NOMO-1 (cell line): ENCODE data around the gene ADCY7.
"Not testable (repeated sequence)": the region's sequence is repeated elsewhere in the genome, so short reads cannot be mapped to it uniquely, and the experiment has no call there.

ENCODE experiments used
- DNase-seq, 2 experiments: peaks; one replicate each; lab custom pipeline; 2025; ENCODE audit not compliant: unreplicated experiment in 2 of 2; lab: John Stamatoyannopoulos, UW

The ADCY7 gene

GRCh38 chr16:50329446-50330189, 63.3 kb downstream of the ADCY7 start:
- no peak for DNase-seq

GRCh38 chr16:50331570-50331969, 65.2 kb downstream of the ADCY7 start:
- no peak for DNase-seq

DNA sequence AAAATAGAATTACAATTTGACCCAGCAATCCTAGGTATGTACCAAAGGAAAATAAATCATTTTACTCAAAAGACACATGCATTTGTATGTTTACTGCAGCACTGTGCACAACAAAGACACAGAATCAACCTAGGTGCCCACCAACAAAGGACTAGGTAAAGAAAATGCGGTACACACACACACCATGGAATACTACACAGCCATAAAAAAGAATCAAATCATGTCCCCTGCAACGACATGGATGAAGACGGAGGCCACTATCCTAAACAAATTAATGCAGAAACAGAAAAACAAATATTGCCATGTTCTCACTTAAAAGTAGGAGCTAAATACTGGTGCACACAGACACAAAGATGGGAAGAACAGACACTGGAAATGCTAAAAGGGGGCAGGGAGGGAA, 66.2 kb downstream of the ADCY7 start:
- DNase-seq, result no peak

GRCh38 chr16:50334106-50334975, 68.0 kb downstream of the ADCY7 start:
- DNase-seq, result no peak

- no peak for DNase-seq
Measured at GRCh38 chr16:50335196-50335958, 69.0 kb downstream of the ADCY7 start.

- no peak for DNase-seq
Measured at GRCh38 chr16:50336884-50337283, 70.5 kb downstream of the ADCY7 start.

GRCh38 chr16:50338371-50339231, 72.2 kb downstream of the ADCY7 start:
- no peak for DNase-seq

DNA sequence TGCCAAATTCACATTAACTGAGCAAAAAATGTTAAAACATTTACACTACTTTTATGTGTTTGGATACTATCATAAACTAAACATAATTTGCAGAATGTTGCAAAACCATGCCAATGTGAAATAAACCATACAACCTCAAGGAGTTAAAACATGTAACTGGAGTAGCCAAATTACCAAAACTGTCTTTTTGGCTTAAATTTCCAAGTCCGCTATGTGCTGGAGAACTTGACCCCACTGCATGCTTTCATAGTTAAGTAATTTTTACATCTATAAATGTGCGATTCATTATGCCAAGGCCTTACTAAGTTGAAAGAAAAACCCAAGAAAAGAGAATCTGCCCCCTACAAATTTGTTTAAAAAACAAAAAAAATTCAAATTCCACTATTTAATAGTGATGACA, 74.2 kb downstream of the ADCY7 start:
- no peak for DNase-seq

DNA sequence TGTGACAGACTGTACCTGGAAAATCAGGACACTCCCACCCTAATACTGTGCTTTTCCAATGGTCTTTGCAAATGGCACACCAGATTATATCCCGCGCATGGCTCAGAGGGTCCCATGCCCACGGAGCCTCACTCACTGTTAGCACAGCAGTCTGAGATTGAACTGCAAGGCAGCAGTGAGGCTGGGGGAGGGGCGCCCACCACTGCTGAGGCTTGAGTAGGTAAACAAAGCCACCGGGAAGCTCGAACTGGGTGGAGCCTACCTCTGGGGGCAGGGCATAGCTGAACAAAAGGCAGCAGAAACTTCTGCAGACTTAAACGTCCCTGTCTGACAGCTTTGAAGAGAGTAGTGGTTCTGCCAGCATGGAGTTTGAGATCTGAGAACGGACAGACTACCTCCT, 77.2 kb downstream of the ADCY7 start:
- not testable (repeated sequence) for DNase-seq

GRCh38 chr16:50345210-50345609, 78.9 kb downstream of the ADCY7 start:
- DNase-seq, result not testable (repeated sequence)

DNA sequence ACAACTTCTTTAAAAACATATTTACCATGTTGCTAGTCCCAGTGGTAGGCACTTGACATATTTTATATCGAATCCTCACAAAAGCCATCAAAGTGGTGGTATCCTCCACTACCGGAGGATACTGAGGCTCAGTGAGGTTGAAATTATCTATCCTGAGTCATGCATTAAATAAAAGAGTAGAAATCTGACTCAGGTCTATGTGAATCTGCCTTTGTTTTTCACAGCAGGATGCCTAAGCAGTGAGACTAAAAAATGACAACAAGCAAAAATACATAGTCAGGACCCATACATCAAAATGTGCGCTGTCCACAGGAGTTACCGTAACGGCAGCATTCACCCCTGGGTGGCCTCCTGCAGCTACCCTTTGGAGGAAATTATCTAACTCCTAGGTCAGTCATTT, 84.8 kb downstream of the ADCY7 start:
- no peak for DNase-seq

DNA sequence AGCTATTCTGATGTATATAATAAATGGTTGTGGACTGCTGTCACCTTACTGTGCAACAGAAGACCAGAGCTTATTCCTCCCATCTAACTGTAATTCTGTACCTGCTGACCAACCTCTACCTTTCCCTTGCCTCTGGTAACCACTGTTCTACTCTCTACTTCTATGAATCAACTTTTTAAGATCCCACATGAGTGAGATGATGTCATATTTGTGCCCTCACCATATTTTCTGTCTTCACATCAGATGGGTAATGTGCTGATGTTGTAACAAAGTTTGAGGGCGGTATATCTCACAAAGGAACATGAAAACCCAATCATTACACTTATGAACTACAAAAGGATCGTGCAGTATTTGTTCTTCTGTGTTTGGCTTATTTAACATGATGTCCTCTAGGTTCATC, 85.6 kb downstream of the ADCY7 start:
- no peak for DNase-seq

- DNase-seq, result no peak
Measured at GRCh38 chr16:50354082-50354481, 87.7 kb downstream of the ADCY7 start.

- peak in 1 of 2 experiments; percentile 28 for DNase-seq
Measured at GRCh38 chr16:50354629-50355456, 88.5 kb downstream of the ADCY7 start.

- DNase-seq, result no peak
Measured at GRCh38 chr16:50359626-50360025, 93.3 kb downstream of the ADCY7 start.

DNA sequence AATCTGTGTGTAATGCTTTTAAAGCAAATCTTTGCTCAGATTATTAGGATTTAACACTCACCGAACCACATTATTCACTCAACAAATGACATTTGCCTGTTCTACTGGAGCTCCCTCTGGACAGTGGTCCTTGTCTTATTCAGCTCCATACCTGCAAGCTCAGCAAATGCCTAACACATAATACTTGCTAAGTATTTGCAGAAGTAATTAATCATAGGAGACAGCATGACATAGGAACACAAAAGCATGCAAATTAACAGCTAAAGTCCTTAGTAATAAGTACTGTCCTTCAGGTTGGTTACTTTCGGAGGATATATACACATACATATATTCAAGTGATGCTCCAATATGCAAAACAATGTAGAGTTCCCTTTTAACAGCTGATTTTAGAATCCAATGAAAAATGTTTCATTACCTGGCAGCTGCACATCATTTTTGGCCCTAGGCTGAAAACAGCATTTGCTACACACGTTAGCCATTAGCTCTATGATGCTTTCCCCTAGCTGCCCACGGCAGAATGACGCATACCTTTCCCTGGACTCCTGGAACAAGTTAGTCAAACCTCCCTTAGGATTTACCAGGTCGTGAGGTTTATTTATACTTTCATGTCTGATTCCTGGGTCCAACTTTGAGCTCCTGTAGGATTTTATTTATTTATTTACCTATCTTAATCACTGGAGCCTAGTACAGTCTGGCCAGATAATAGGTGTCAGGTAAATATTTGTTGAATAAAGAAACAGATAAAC, 93.9 kb downstream of the ADCY7 start:
- DNase-seq, result no peak

GRCh38 chr16:50360779-50361178, 94.4 kb downstream of the ADCY7 start:
- no peak for DNase-seq

- DNase-seq, result no peak
Measured at GRCh38 chr16:50363656-50364055, 97.3 kb downstream of the ADCY7 start.
